Cardiac fibroblast (primary cell): Measurements from ENCODE around the gene TRMT10B.

ENCODE experiments used
- DNase-seq, 2 donors: peaks; one replicate each; pipeline versions ENCODE4 v3.0.0 to v3.0.0-alpha.2; 2010; ENCODE audit warnings: low read depth in 2 of 2
- H3K4me3 ChIP-seq, 2 donors: replicated peaks in 1 of 2; 1 replicate in 1 of 2; 2 replicates in 1 of 2; pipeline ENCODE4 v1.5.1; 2011; ENCODE audit warnings: low read depth in 2 of 2, low read length in 2 of 2, mild to moderate bottlenecking in 2 of 2, moderate library complexity in 1 of 2
- TF ChIP-seq, protein P1 (sequence below): IDR thresholded peaks from one replicate; pipeline ENCODE4 v1.5.1; 2011; ENCODE audit warnings: low read depth, mild to moderate bottlenecking, low read length, inconsistent platforms

Gene TRMT10B

DNA sequence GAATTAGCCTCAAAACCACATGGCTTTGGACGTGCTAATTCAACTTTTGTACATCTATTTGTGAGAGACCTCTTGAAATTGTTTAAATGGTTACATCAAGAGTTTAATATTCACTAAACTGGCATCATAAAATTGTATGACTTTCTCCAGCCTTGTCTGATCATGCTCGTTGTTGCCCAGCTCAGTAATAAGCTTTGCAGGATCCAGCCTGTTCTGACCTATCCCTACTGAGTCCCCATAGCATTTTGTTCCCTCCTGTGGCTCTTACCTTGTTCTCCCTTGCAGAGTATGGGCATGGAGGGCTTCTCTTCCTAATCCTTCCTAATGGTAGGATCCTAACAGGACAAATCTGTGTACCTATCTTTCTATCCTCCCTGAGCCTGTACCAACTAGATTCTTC is 24.9 kb downstream of the TRMT10B start:
- DNase-seq: no peak
- TF ChIP-seq, protein P1, sequence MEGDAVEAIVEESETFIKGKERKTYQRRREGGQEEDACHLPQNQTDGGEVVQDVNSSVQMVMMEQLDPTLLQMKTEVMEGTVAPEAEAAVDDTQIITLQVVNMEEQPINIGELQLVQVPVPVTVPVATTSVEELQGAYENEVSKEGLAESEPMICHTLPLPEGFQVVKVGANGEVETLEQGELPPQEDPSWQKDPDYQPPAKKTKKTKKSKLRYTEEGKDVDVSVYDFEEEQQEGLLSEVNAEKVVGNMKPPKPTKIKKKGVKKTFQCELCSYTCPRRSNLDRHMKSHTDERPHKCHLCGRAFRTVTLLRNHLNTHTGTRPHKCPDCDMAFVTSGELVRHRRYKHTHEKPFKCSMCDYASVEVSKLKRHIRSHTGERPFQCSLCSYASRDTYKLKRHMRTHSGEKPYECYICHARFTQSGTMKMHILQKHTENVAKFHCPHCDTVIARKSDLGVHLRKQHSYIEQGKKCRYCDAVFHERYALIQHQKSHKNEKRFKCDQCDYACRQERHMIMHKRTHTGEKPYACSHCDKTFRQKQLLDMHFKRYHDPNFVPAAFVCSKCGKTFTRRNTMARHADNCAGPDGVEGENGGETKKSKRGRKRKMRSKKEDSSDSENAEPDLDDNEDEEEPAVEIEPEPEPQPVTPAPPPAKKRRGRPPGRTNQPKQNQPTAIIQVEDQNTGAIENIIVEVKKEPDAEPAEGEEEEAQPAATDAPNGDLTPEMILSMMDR: no peak
- no peak overlapping the region for H3K4me3 ChIP-seq

DNA sequence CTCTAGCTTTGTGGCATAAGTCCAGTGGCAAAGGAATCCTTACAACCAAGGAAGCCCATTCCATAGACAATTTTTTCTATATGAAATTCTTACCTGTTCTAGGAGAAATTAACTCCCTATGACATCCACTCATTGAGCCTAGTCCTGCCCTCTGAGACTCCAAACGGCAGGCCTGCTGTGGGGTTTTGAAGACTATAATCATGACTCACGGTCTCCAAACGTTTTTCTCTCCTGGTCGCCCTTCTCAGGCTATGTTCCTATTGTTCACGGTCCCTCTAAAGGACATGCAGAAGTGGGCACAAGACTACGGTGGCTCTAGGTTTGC is 30.6 kb downstream of the TRMT10B start:
- peak in 1 of 2 donors; percentile 26 for DNase-seq
- H3K4me3 ChIP-seq: peak overlapping the region; percentile 87 to 98
- TF ChIP-seq, protein P1: no peak

DNA sequence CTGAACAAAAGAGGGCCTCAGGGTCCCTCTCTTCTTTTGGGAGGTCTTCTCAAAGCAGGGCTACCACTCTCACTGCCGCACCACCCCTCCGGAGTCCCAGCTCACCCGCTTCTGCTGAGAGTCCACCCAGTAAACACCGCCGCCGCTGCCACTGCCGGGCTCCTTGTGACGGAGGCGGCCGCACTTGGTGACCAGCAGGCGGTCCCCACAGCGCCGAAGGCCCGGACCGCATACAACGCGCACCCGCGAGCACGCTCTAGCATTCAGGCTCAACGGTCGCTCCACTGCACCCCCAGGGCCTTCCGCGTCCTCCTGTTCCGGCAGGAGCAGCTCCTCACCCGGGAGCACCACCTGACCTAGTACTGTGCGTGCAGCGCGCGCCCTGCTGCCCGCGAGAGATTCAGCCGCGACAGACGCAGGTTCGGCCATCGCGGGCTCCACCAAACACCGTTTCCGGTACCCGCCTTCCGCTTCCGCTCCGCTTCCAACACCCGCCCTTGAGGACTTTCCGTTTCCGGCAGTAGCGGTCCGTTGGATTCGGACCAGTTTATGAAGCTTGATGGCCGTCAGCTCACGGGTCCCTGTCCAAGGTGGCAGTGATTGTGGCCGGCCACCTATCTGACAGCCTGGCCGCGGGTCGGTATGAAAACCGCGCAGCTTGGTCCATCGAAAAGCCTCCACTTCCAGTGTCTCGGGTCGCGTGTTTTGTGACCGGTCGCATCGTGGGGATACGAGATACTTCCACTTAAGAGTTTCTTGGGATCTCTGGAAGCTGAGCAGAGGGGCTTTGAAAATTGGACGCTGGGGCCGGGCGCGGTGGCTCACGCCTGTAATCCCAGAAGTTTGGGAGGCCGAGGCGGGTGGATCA is 31.2 kb downstream of the TRMT10B start, which contains the start of gene EXOSC3:
Gene EXOSC3, minus strand, starts transcription at position 449 of the 868 bp plus-strand sequence. Its CDS starts 20 bp downstream, at position 429.
- DNase-seq: peak; percentile 89 to 92
- H3K4me3 ChIP-seq: peak within 1 kb of the TSS; percentile 87 to 98
- TF ChIP-seq, protein P1: no peak

DNA sequence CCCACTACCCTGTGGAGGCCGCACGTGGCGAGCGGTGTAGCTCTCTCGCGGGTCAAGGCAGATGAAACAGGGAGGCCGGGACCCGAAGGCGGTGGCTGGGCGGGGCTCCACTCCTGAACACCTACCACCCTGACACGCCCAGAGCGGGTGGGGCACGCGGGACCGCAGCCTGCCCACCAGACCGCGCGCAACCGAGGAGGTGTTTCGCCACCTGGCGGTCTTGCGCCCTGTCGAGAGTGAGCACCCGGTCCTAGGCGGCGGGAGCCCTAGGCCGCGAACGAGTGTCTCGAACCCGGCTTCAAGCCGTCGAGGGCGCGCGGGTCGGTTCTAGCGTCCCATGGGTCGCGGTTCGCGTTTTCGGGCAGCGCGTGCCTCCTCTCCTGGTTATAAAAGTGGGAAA is 33.5 kb downstream of the TRMT10B start:
- TF ChIP-seq, protein P1: no peak
- no peak for DNase-seq
- H3K4me3 ChIP-seq: no peak overlapping the region

DNA sequence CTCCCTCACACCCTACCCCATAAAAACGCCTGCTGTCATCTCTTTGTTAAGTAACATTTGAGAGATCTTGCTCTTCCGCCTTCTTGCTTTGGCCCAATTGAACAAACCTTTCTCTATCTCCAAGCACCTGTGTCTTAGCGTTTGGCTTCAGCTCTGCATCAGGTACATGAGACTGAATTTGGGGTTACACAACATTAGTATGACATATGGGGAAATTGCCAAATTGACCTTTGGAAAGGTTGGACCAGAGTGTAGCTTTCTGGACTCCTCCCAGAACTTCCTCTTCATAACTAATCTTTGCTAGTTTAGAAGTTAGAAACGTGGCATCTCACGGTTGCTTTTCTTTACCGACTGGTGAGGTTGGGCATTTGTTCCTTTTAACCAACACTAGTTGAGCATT is 34.7 kb downstream of the TRMT10B start:
- no peak for DNase-seq
- no peak overlapping the region for H3K4me3 ChIP-seq
- TF ChIP-seq, protein P1: no peak

DNA sequence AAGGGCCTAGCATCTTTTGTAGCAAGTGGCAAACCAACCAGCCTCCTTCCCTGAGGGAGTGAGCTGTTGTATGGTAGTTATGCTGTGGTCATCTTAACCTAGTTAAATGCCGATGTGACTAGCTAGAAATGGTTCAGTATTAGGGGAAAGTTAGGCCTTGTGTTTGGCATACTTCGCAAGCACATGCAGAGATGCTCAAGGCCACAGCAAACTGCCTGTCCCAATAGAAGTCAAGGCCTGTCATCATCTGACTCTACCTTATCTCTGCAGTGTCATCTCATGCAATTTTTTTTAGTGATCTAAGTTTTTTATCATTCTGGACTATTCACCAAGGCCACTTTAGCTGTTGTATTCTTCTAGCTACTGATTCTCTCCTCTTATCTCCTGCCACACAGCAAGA is 36.5 kb downstream of the TRMT10B start:
- DNase-seq: no peak
- no peak overlapping the region for H3K4me3 ChIP-seq
- TF ChIP-seq, protein P1: no peak
